Epithelial cell of esophagus (primary cell): ENCODE measurements around the gene IL17C.
"Not testable (repeated sequence)": the region's sequence is repeated elsewhere in the genome, so short reads cannot be mapped to it uniquely, and the experiment has no call there.

ENCODE experiments used
- DNase-seq: peaks from one replicate; pipeline ENCODE4 v3.0.0; 2010; ENCODE audit warnings: low read depth
- H3K4me3 ChIP-seq: 2 replicates; pipeline ENCODE4 v1.5.1; 2011; ENCODE audit warnings: mild to moderate bottlenecking, low read length, control low read depth
- TF ChIP-seq, protein P1 (sequence below): IDR thresholded peaks from 2 replicates; pipeline ENCODE4 v1.5.1; 2011; ENCODE audit warnings: low read depth, mild to moderate bottlenecking, low read length, control low read depth, inconsistent platforms; ENCODE audit not compliant: insufficient read depth; ENCODE audit errors: missing control alignments

IL17C gene

DNA sequence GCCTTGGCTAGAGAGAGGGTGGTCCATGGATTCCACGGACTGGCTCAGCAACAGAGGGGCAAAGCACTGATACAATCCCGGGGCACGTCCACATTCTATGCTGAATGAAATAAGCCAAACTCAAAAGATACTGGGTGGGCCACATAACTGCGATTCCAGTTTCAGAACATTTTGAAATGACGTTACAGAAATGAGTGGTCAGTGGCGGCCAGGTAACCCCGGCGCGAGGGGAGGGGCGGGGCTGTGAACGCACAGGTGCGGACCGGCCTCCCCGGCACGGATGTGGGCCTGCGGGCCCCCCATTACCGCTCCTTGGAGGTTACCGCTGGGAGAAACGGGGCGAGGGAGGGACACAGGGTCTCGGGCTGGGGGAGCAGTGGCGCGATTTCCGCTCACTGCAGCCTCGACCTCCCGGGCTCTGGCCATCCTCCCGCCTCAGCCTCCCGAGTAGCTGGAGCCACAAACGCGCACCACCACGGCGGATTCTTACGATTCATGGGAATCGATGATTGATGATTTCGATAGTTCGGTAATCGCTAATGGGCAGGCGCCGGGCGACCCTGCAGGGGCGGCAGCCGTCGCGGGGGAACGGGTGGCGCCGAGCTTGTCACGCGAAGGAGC lies 24.0 kb downstream of the IL17C start:
- TF ChIP-seq, protein P1, sequence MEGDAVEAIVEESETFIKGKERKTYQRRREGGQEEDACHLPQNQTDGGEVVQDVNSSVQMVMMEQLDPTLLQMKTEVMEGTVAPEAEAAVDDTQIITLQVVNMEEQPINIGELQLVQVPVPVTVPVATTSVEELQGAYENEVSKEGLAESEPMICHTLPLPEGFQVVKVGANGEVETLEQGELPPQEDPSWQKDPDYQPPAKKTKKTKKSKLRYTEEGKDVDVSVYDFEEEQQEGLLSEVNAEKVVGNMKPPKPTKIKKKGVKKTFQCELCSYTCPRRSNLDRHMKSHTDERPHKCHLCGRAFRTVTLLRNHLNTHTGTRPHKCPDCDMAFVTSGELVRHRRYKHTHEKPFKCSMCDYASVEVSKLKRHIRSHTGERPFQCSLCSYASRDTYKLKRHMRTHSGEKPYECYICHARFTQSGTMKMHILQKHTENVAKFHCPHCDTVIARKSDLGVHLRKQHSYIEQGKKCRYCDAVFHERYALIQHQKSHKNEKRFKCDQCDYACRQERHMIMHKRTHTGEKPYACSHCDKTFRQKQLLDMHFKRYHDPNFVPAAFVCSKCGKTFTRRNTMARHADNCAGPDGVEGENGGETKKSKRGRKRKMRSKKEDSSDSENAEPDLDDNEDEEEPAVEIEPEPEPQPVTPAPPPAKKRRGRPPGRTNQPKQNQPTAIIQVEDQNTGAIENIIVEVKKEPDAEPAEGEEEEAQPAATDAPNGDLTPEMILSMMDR, result no peak
- H3K4me3 ChIP-seq, result peak overlapping the region; percentile 85
- DNase-seq, result no peak

DNA sequence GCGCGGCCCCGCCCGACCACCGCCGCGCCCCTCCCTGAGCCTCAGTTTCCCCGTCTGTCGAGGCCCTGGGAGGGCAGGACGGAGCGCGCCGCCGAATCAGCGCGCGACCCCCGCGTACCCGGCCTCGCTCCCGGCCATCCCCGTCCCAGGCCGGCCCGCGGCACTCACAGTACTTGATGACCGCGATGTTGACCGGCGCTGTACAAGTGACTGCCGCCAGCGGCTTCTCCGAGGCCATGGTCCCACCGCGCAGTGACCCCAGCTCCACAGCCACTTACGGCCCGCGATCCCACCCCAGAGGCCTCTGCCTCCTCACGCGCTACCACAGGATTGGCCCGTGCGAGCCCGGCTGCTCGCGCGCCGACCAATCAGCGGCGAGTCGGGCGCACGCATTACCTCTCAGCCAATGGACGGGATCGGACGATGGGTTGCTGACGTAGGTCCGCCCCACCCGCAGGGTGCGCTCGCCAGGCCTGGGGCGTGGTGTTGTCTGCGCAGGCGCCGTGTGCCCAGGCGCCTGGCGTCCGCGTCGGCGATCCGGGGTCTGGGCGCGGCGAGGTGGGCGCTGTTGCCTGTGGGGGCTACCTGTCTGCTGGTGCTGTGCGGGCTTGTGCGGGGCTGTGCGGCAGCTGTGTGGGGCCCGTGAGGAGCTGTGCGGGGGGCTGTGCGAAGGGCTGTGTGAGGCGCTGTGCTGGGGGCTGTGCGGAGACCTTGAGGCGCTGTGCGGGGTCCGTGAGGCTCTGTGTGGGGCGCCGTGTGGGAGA lies 24.7 kb downstream of the IL17C start, which contains the start of gene MVD:
MVD (minus strand) TSS at position 249 of the 764 bp plus-strand sequence; CDS start at position 238, 11 bp downstream.
- peak within 1 kb of the TSS; percentile 85 for H3K4me3 ChIP-seq
- TF ChIP-seq, protein P1, result no peak
- peak; percentile 99 for DNase-seq

DNA sequence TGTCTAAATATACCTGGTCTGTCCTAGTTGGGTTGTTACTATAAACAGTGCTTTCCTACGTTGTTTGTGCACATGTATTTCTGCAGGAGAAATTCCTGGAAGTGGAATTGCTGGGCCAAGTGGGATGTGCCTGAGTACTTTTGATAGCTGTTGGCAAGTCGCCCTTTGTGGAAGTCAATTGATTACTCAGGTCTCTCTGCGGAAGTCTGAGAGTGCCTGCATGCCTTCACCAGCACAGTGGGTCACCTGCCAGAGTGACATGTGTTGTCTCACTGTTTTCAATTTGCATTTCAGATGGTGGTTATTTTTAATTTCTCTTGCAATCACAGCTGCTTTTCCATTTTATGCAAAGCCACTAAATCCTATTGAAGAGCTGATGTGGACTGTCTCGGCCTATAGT lies 26.8 kb downstream of the IL17C start:
- TF ChIP-seq, protein P1, result no peak
- DNase-seq, result no peak
- no peak overlapping the region for H3K4me3 ChIP-seq

DNA sequence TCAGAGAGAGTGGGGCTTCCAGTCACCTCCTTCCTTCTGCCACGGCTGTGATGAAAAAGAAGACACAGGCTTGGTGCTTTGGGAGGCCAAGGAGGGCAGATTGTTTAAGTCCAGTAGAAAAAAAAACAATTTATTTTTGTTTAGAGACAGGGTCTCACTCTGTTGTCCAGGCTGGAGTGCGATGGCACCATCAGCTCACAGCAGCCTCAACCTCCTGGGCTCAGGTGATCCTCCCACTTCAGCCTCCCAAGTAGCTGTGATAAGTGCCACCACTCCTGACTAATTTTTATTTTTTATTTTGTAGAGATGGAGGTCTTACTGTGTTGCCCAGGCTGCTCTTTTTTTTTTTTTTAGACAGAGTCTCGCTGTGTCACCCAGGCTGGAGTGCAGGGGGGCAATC lies 27.2 kb downstream of the IL17C start:
- no peak for DNase-seq
- no peak overlapping the region for H3K4me3 ChIP-seq
- TF ChIP-seq, protein P1, result no peak

DNA sequence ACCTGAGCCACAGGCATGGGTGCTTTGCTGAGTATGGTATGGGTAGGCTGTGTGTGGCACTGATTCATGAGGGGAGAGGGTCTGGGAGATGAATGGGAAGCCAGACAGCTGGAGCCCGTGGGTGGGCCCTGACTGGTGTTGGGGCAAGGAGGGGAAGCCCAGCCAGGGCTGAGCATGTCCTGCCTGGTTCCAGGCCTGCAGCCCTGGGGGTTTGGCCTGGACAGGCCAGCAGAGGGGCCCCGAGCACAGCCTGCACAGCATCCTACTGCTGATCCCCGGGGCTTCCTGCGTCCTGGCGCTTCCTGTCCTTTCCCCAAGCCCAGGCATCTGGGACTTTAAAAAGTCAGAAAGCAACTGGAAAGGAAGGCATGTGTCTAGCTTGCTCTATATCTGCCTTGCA lies 29.1 kb downstream of the IL17C start:
- DNase-seq, result no peak
- TF ChIP-seq, protein P1, result no peak
- H3K4me3 ChIP-seq, result no peak overlapping the region

DNA sequence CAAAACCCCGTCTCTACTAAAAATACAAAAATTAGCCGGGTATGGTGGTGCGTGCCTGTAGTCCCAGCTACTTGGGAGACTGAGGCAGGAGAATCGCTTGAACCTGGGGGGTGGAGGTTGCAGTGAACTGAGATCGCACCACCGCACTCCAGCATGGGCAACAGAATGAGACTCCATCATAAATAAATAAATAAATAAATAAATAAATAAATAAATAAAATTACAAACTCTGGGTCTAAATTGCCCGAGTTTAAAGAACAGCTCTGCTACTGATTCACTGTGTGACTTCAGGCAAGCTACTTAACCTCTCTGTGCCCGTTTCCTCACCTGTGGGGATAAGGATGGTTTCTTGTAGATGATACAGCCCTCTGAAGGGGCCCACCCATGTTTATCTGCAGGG lies 31.1 kb downstream of the IL17C start:
- not testable (repeated sequence) for H3K4me3 ChIP-seq, DNase-seq

DNA sequence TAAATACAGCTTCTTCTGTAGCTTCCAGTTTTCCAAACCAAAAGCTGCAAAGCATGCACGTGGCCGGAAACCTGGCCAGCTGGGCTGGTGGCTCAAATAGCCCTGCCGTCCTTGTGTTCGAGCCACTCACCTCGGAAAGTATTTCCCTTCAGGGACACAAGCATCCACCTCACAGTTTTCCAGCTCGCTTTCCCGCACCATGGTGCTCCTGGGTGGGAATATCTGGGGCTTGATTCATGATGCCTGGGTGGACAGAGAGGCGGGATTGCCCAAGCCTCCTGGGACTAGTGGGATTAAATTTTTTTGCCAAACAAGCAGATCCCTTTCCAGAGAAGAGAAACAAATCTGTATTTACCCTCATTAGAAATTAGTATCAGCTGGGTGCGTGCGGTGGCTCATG lies 31.6 kb downstream of the IL17C start:
- H3K4me3 ChIP-seq, result no peak overlapping the region
- TF ChIP-seq, protein P1, result no peak
- no peak for DNase-seq
